ENCODE results near the gene GPR135. TPM values are rescaled to one million over a fixed set of nuclear protein-coding genes. Genes with fewer than 3 reads are reported as not detected.

GPR135 gene
- total RNA-seq, 1 donor from 2014 or later = 6.2 TPM

- peaks cover 19% of the 10 kb centered on the region for H3K4me1 ChIP-seq (ENCODE audit: insufficient read depth, low read length)
- TF ChIP-seq CTCF (IDR thresholded peaks at IDR 0.05; ENCODE audit: insufficient read depth, low read depth, low read length) = no peak
- no peaks in the 10 kb centered on the region for H3K36me3 ChIP-seq (ENCODE audit: insufficient read depth, low read length)
- H3K27me3 ChIP-seq (ENCODE audit: insufficient read depth, low read length) = no peaks in the 10 kb centered on the region
- peak overlapping the region; percentile 29 for H3K27ac ChIP-seq (ENCODE audit: low read depth, low read length)
- Mint-ChIP-seq H3K4me3 (ENCODE audit: unreplicated experiment) (peak overlapping the region; percentile 25), H3K9me3 (ENCODE audit: unreplicated experiment) (no peaks in the 10 kb centered on the region), H3K27ac (ENCODE audit: unreplicated experiment) (peak overlapping the region; percentile 80), H3K4me1 (ENCODE audit: low read depth, unreplicated experiment) (peaks cover 16% of the 10 kb centered on the region), H3K27me3 (ENCODE audit: low read depth, unreplicated experiment) (no peaks in the 10 kb centered on the region), H3K36me3 (ENCODE audit: low read depth, unreplicated experiment) (peaks cover 4% of the 10 kb centered on the region)
- H3K4me2 ChIP-seq (ENCODE audit: low read length) = peak overlapping the region; percentile 47
- no peaks in the 10 kb centered on the region for H3K79me2 ChIP-seq (ENCODE audit: insufficient read depth, low read length)
- DNase-seq (ENCODE audit: low read depth) (peak; percentile 91), FAIRE-seq (peak; percentile 97)
- H4K20me1 ChIP-seq (ENCODE audit: insufficient read depth, low read length) = no peaks in the 10 kb centered on the region
- no peak overlapping the region for H3K4me3 ChIP-seq (ENCODE audit: insufficient read depth, low read depth, low read length)
- no peak overlapping the region for H3K9ac ChIP-seq (ENCODE audit: low read length)
- H2AFZ ChIP-seq (ENCODE audit: low read depth, low read length) = no peak overlapping the region
- no peaks in the 10 kb centered on the region for H3K9me3 ChIP-seq (ENCODE audit: insufficient read depth, low read depth, low read length)
Observed at GRCh38 chr14:59438195-59438647, 27.0 kb downstream of the GPR135 start.

GRCh38 chr14:59435987-59436386, 29.2 kb downstream of the GPR135 start:
- no peaks in the 10 kb centered on the region for H3K27me3 ChIP-seq (ENCODE audit: insufficient read depth, low read length)
- FAIRE-seq = no peak

More at GRCh38 chr14:59435987-59436386, 29.2 kb downstream of the GPR135 start:
- Histone ChIP-seq H4K20me1 (ENCODE audit: insufficient read depth, low read length) (no peaks in the 10 kb centered on the region), H3K4me3 (ENCODE audit: insufficient read depth, low read depth, low read length) (no peak overlapping the region), H2AFZ (ENCODE audit: low read depth, low read length) (no peak overlapping the region), H3K36me3 (ENCODE audit: insufficient read depth, low read length) (no peaks in the 10 kb centered on the region), H3K27ac (ENCODE audit: low read depth, low read length) (no peak overlapping the region), H3K9ac (ENCODE audit: low read length) (no peak overlapping the region), H3K4me1 (ENCODE audit: insufficient read depth, low read length) (peaks cover 19% of the 10 kb centered on the region), H3K9me3 (ENCODE audit: insufficient read depth, low read depth, low read length) (no peaks in the 10 kb centered on the region), H3K79me2 (ENCODE audit: insufficient read depth, low read length) (no peaks in the 10 kb centered on the region), H3K4me2 (ENCODE audit: low read length) (no peak overlapping the region)
- Mint-ChIP-seq H3K4me1 (ENCODE audit: low read depth, unreplicated experiment) (peaks cover 16% of the 10 kb centered on the region), H3K27me3 (ENCODE audit: low read depth, unreplicated experiment) (no peaks in the 10 kb centered on the region), H3K9me3 (ENCODE audit: unreplicated experiment) (no peaks in the 10 kb centered on the region), H3K36me3 (ENCODE audit: low read depth, unreplicated experiment) (peaks cover 4% of the 10 kb centered on the region), H3K27ac (ENCODE audit: unreplicated experiment) (no peak overlapping the region), H3K4me3 (ENCODE audit: unreplicated experiment) (no peak overlapping the region)
- DNase-seq (ENCODE audit: low read depth) = no peak
- TF ChIP-seq EZH2 (IDR thresholded peaks at IDR 0.05; ENCODE audit: insufficient read depth, low read length) (no peak), CTCF (IDR thresholded peaks at IDR 0.05; ENCODE audit: insufficient read depth, low read depth, low read length) (no peak)
